ENCODE measurements around the gene C9orf57. TPM values are rescaled to one million over a fixed set of nuclear protein-coding genes. Genes with fewer than 3 reads are reported as not detected.

The C9orf57 gene
- total and polyA plus RNA-seq, 3 donors from 2014 or later = 3.1 to 34.1 (median 7.9) TPM

DNA sequence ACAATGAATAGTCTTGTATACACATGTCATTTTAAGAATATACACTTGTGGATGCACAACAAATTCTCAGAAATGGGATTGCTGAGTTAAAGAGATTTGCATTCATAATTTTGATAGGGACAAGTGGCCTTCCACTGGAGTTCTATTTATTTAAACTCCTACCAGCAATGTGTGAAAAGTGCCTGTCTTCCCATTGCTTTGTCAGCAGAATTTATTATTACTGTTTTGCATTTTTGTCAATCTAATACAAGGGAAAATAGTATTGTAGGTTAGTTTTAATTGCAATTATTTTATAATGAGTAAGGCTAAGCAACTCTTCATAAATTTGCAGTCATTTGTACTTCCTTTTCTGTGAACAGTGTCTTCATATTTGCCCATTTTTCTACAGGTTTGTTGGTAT lies 55.0 kb downstream of the C9orf57 start:
- Histone ChIP-seq H3K9me3 (no peaks in the 10 kb centered on the region), H3K4me1 (no peaks in the 10 kb centered on the region), H3K4me3 (no peak overlapping the region), H3K27ac (no peak overlapping the region), H3K27me3 (no peaks in the 10 kb centered on the region), H3K36me3 (ENCODE audit: low read depth, missing control alignments) (no peaks in the 10 kb centered on the region)
- DNase-seq = no peak
- intact Hi-C loops (cut with DNase I; ENCODE audit: low total_unique reads) = no loop called here
- TF ChIP-seq, protein P1, sequence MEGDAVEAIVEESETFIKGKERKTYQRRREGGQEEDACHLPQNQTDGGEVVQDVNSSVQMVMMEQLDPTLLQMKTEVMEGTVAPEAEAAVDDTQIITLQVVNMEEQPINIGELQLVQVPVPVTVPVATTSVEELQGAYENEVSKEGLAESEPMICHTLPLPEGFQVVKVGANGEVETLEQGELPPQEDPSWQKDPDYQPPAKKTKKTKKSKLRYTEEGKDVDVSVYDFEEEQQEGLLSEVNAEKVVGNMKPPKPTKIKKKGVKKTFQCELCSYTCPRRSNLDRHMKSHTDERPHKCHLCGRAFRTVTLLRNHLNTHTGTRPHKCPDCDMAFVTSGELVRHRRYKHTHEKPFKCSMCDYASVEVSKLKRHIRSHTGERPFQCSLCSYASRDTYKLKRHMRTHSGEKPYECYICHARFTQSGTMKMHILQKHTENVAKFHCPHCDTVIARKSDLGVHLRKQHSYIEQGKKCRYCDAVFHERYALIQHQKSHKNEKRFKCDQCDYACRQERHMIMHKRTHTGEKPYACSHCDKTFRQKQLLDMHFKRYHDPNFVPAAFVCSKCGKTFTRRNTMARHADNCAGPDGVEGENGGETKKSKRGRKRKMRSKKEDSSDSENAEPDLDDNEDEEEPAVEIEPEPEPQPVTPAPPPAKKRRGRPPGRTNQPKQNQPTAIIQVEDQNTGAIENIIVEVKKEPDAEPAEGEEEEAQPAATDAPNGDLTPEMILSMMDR (IDR thresholded peaks at IDR 0.05) = no peak
- no peak for TF ChIP-seq POLR2A (IDR thresholded peaks at IDR 0.05)

Small RNAs within 50 kb of the gene (small RNA-seq; reads per million reads assigned to genes)
- gene HSPB1P1 = 0 reads per million in 2 donors

Other genes starting within 250 kb of the C9orf57 start
- 10 to 100 TPM; 41.3 to 42.2 TPM for gene ABHD17B, start 149.4 kb downstream of the C9orf57 start, total RNA-seq
- gene ABHD17B, start 149.4 kb downstream of the C9orf57 start, polyA plus RNA-seq (ENCODE audit: insufficient read depth, low read depth, low replicate concordance) = 31.3 TPM
- gene C9orf85, start 149.0 kb downstream of the C9orf57 start, total RNA-seq = 10 to 100 TPM; 11.8 to 14.4 TPM
- 8.0 TPM for gene C9orf85, start 149.0 kb downstream of the C9orf57 start, polyA plus RNA-seq (ENCODE audit: insufficient read depth, low read depth, low replicate concordance)
- 1 to 10 TPM; 1.7 to 3.7 TPM for gene GDA, start 88.8 kb upstream of the C9orf57 start, total RNA-seq
- 2.1 TPM for gene GDA, start 88.8 kb upstream of the C9orf57 start, polyA plus RNA-seq (ENCODE audit: insufficient read depth, low read depth, low replicate concordance)

Measured in testis (tissue), 3 donors.